Measurements from ENCODE around the gene CLEC19A.

Gene CLEC19A

DNA sequence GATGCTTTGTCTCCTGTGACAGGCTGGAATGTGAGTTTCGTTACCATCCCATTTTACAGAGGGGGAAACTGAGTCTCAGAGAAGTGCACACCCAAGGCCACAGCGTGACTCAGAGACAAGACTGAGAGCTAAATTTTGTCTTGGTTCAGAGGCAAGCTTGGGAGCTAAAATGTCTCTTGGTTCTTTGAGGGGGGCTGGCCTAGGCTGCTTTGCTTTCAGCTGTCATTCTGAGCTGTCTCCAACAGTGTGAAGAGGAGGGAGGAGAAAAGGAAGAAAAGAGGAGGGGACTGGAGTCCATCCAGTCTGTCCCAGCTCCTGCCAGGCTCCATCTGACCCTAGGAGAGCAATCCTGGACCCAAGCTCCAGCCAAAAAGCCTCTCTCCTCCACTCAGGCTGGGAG, at the start of gene CLEC19A:
CLEC19A (plus strand) TSS at position 301 of the 400 bp plus-strand sequence. CDS start 121 bp downstream, outside the sequence.
- DNase-seq = no peak

- no peak for DNase-seq
Observed at GRCh38 chr16:19235886-19236285, 49.6 kb upstream of the CLEC19A start.

GRCh38 chr16:19236561-19237209, 48.8 kb upstream of the CLEC19A start:
- no peak for DNase-seq

DNA sequence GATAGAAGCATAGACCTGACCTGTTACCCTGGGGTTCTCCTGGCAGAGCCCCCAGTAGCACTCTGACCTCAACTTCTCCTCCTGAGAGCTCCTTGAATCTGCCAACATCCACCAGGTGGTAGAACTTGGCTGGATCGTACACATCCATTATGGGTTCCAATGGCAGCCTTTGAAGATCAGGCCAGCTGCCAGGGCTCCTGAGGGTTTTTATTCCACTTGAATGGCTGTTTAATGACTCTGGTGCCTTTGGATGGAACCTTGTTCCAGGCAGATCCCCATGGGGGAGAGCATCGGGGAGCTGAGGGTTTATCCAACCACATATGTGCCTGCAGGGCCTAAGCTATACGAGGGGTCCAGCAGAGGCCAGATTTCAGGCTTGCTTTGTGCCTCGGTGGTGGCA, 47.1 kb upstream of the CLEC19A start:
- no peak for DNase-seq

DNA sequence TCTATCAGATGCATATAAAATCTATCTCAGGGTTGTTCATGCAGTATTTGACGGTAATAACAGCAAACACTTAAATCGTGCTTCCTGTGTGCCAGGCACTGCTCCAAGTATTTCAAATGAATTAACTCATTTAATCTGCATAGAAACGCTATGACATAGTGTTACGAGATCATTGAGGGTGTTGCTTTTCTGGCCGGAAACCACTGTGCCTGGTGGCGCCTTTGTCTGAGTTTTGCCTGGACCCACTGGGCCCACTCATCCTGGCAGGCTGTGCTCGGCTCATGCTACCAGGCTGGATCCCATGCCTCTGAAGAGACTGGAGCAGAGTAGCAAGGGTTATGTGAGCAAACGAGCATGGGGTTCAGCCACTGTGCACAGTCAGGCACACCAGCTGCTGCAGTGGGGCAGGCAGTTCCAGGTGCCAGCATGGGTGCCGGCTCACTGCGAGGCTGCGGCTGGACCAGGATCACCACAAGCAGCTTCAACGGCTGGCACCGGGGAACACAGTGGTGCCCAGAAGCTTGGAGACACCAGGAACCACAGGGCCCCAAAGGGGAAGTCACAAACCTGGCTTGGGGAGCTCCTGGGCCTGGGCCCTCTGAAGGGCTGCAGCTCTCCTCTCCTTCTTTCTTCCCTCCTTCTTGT, 45.9 kb upstream of the CLEC19A start:
- no peak for DNase-seq

GRCh38 chr16:19240494-19240893, 45.0 kb upstream of the CLEC19A start:
- no peak for DNase-seq

GRCh38 chr16:19241512-19241911, 44.0 kb upstream of the CLEC19A start:
- no peak for DNase-seq

DNA sequence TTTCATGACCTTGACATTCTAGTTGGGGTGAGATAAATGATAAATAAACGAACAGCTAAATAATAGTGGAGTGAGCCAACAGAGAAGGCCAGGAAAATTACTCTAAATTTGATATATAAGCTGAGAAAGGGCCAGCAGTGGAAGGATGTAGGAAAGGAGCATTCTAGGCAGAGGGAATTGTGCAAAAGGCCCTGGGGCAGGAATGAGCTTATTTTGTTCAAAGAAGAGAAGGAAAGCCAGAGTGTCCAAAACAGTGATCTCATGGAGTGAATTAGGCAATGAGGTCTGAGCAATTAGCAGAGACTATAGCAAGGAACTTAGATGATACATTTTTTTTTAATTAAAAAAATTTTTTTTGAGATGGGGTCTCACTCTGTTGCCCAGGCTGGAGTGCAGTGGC, 43.3 kb upstream of the CLEC19A start:
- no peak for DNase-seq

DNA sequence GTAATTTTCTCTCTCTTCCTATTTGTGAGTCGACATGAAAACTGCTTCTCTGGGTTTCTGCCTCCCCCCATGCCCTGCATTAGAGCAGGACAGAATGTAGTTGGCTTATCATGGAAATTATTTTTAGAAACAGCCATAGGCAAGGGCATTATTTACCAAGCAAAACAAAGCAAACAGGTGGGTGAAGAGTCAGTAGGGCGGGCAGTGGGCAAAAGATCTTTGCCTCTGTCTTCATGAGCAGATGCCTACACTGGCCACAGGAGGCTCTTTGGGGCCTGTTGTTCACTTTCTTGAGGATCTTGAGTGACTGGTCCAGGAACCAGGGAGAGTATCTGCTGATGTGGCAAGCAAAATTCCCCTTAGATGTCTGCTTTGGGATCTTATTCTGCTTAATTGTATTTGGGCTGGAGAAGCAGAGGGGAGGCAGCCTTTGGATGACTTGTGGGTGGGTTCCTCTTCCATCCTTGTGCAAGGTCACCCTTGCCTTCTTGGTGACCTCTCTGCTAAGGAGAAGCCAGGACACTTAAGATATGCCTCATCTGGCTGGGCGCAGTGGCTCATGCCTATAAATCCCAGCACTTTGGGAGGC, 42.5 kb upstream of the CLEC19A start:
- no peak for DNase-seq

DNA sequence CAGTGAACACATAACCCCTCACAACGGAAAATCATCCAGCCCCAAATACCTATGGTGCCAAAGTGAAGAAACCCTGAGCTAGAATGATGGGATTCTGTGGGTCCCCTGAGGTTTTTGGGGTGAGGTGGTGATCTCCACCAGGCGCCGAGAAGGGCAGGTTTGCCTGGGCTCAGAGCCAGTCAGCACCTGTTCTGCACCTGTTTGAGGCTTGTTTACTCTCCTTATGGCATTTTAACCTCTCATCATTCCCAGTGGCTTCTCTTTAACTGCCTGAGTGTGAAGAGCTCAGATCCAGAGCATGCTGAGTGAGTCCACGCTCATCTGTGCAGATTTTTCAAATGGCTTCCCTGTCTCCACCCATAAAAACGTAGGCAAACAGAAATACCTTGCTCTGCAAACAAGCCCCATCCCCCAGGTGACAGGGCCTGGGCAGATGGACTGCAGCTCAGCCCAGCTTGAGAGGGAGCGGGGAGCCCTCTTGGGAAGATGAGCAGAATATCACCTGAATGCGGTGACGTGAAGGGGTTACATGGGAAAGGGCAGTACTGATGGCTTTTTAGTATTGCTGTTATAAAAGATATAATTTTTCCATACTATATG, 40.1 kb upstream of the CLEC19A start:
- DNase-seq = no peak

DNA sequence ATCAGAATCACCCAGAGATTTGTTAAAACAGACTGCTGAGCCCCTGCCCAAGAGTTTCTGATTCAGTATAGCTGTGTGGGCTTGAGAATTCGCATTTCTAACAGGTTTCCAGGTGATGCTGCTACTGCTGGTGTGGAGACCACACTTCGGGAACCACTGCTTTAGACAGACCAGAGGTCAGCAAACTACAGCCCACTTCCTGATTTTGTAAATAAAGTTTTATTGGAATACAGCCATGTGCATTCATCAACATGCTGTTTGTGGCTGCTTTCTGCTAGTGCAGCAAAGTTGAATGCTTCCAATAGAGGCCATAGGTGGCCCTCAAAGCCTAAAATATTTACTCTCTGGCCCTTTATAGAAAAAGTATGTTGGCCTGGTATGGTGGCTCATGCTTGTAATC, 32.6 kb upstream of the CLEC19A start:
- no peak for DNase-seq

DNA sequence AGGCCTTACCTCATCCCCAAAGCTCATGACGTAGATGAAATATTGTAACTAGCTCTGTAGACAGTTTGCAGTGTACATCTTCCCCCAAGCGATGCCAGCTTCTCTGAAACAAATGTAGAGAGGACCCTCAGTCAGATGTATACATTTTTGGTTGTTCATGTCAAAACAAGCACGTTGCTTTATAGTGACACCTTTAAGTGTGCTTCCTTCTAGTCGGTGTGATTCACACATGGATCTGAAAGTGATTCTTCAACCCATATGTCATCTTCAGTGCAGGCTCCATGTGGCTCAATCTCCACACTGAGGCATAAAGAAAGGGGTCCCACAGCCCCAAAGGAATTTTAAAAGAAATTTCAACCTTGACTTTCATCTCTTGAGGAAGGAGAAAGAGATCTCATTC, 30.9 kb upstream of the CLEC19A start:
- DNase-seq = no peak

DNA sequence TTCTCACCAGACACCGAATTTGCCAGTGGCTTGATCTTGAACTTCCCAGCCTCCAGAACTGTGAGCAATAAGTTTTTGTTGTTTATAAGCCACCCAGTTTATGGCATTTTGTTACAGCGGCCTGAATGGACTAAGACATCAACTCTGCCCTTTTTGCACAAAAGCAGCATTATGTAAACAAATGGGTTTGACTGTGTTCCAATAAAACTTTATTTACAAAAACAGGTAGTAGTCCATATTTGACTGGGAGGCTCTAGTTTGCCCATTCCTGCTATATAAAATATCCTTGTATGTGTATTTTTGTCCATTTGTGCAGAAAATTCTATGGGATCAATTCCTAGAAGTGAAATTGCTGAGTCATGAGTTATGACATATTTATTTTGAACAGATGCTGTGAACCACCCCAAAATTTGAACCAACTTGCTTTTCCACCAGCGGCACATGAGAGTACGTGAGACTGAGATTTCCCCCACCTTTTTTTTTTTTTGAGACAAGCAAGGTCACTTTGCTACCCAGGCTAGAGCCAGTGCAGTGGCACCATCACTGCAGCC, 21.3 kb upstream of the CLEC19A start:
- no peak for DNase-seq

DNA sequence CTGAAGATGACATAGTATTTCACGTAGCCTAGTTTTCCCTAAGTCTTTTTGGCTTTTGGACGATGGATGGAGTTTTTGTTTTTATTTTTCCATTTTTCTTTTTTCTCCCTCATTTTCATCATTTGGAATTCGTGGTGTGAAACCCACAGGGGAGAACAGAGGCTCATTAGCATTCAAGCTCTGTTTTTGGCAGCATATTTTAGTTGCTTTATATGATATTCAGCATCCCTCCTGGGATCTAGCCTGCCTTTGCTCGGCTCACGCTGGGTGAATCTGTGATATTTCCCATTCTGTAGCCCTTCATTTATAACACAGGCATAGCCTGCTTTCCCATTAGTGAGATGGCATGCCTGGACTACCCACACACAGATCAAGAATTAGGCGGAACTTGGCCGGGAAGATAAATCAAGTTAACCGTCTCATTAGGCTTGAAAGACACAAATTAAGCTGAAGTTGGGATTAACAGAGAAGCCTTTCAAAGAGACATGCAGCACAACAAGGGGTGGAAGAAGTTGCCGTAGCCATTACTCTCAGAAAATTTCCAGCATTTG, 20.1 kb upstream of the CLEC19A start:
- no peak for DNase-seq

- DNase-seq = no peak
Observed at GRCh38 chr16:19266774-19267173, 18.8 kb upstream of the CLEC19A start.

- no peak for DNase-seq
Observed at GRCh38 chr16:19269098-19269497, 16.4 kb upstream of the CLEC19A start.

- DNase-seq = no peak
Observed at GRCh38 chr16:19274165-19274797, 11.2 kb upstream of the CLEC19A start.

DNA sequence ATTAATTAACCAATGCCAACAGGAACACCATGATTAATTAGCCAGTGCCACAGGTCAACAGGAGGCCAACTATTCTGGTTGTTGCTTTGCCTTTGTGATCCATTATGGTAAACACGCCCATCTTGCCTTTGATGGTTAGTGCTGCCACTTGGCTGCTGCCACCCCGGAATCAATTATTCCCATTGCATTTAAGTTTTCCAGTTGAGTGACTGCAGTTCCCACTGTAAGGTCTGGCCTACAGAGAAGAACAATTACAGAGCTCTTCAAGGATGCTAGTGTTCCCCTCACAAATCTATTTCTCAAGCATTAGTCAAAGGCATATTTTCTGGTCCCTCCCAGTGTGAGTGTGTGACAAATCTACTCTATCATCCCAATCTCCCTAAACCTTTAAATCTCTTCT, 7.1 kb upstream of the CLEC19A start:
- DNase-seq = no peak

GRCh38 chr16:19281246-19281645, 4.3 kb upstream of the CLEC19A start:
- no peak for DNase-seq

DNA sequence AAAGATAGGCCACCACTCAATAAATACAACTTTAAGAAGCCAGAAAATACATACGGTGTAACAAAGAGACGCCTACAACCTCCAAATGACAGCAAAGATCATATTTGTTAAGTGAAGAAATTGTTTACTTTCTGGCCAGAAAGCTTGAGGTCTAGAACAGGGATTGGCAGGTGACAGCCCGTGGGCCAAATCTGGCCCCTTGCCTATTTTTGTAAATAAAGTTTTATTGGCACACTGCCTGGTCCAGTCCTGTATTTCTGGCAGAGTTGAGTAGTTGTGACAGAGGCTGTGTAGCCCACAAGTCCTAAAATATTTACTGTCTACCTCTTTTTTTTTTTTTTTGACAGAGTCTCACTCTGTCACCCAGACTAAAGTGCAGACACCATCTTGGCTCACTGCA, 3.4 kb upstream of the CLEC19A start:
- DNase-seq = no peak

DNA sequence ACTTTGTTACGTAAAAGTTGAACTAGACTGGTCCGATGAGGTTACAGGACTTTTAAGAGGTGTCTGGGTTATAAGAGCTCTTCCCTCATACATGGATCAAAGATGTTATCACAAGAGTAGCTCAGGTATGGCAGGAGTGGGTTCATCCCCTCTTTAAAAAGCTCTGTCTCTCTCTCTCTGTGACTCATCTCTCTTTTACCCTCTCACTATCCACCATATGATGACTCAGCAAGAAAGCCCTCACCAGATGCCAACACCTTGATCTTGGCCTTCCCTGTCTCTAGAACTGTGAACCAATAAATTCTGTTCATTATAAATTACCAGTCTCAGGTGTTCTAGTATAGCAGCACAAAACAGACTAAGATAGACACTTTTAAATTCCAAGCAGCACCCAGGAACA, 1.9 kb upstream of the CLEC19A start:
- no peak for DNase-seq

- no peak for DNase-seq
Observed at GRCh38 chr16:19284207-19284606, 1.3 kb upstream of the CLEC19A start.

DNA sequence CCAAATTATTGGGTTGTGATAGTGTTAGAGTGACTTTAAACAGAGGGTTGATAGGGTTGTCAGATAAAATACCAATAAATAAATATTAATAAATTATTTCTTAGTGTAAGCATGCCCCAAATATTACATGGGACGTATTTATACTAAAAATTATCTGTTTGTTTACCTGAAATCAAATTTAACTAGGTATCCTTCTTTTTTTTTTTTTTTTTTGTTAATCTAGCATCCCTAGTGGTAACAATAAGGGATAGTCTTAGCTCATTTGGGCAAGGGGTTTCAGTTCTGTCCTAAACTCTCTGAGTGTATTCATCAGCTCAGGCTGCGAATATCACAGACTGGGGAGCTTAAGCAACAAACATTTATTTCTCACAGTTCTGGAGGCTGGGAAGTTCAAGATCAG, 1.3 kb downstream of the CLEC19A start:
- no peak for DNase-seq

All from activated CD4-positive, alpha-beta T cell treated with anti-CD3 and anti-CD28 coated beads for 4 hours (primary cell).